Measurements from ENCODE around the gene DISC1. TPM values are rescaled to one million over a fixed set of nuclear protein-coding genes. Genes with fewer than 3 reads are reported as not detected.

Gene DISC1
- total and polyA plus RNA-seq, 2 donors (not counting 1 experiment from before 2014, with no cell fraction given): 2.0 to 4.3 TPM

DNA sequence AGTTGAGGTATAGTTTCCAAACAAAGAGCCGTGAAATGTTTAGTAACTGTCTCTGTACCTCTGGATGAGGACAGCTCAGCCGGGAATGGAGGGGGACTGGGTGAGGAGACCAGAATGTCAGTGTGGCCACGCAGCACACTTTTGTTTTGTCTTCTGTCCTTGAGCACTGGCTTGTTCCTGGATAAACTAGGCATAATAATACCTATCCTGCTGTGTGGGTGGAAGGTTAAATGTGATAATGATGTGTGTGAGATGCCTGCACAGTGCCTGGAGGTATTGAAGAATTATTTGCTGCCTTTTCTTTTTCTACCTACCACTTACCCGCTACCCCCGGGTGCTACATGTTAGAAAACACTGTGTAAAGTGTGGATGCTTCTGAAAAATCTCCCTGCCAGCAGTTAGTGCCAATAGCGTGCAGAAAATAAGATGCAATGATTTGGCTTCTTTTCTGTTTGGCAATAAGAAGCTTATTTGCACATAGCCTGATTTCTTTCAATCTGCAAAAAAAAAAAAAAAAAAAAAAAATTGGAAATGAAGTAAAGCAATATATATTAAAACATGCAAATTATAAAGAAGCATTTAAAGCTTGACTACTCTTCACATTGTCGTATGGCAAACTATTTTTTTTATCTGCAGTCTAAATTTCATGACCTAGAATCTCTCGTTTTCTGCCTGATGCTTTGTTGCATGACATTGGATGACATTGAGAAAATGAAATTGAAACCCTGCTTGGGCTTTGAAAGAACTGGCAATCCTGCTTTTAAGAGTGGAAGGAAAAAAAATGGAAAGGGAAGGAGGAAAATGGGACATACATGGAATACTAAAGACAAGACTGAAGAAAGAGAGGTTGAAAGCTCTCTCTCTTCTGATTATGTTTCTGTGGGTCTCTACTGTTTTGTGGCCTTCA, 89.5 kb downstream of the DISC1 start:
- no peaks in the 10 kb centered on the region for H3K4me1 ChIP-seq (ENCODE audit: control insufficient read depth, extremely low read depth, insufficient read depth, low read length)
- no peak overlapping the region for H2AFZ ChIP-seq (ENCODE audit: low read length)
- H3K36me3 ChIP-seq (ENCODE audit: control insufficient read depth, insufficient read depth, low read length): no peaks in the 10 kb centered on the region
- TF ChIP-seq EZH2 (IDR thresholded peaks at IDR 0.05; ENCODE audit: low read length, missing control alignments): no peak
- TF ChIP-seq, protein P1, sequence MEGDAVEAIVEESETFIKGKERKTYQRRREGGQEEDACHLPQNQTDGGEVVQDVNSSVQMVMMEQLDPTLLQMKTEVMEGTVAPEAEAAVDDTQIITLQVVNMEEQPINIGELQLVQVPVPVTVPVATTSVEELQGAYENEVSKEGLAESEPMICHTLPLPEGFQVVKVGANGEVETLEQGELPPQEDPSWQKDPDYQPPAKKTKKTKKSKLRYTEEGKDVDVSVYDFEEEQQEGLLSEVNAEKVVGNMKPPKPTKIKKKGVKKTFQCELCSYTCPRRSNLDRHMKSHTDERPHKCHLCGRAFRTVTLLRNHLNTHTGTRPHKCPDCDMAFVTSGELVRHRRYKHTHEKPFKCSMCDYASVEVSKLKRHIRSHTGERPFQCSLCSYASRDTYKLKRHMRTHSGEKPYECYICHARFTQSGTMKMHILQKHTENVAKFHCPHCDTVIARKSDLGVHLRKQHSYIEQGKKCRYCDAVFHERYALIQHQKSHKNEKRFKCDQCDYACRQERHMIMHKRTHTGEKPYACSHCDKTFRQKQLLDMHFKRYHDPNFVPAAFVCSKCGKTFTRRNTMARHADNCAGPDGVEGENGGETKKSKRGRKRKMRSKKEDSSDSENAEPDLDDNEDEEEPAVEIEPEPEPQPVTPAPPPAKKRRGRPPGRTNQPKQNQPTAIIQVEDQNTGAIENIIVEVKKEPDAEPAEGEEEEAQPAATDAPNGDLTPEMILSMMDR (conservative IDR thresholded peaks at IDR 0.05 in 1 of 2, IDR thresholded peaks at IDR 0.05 in 1 of 2; ENCODE audit: low read depth in 1 of 2, low read length in 2 of 2): no peak
- H4K20me1 ChIP-seq (ENCODE audit: control insufficient read depth, extremely low read depth, insufficient read depth, low read length): no peaks in the 10 kb centered on the region
- H3K9me3 ChIP-seq (ENCODE audit: control insufficient read depth, insufficient read depth, low read depth, low read length): no peaks in the 10 kb centered on the region
- no peak overlapping the region for H3K4me3 ChIP-seq (replicated peaks in 1 of 4; ENCODE audit: control extremely low read depth in 1 of 4, insufficient read depth in 1 of 4, low read depth in 3 of 4, low read length in 4 of 4)
- H3K27me3 ChIP-seq (ENCODE audit: control insufficient read depth, insufficient read depth, low read length): no peaks in the 10 kb centered on the region
- no peak overlapping the region for H3K9ac ChIP-seq (ENCODE audit: insufficient read depth, low read length)
- H3K4me2 ChIP-seq (ENCODE audit: extremely low read depth, insufficient read depth, low read length): no peak overlapping the region
- H3K79me2 ChIP-seq (ENCODE audit: control insufficient read depth, insufficient read depth, low read length): no peaks in the 10 kb centered on the region
- no peak for DNase-seq (ENCODE audit: low read depth in 2 of 2)
- no peak overlapping the region for H3K27ac ChIP-seq (ENCODE audit: insufficient read depth, low read length)

DNA sequence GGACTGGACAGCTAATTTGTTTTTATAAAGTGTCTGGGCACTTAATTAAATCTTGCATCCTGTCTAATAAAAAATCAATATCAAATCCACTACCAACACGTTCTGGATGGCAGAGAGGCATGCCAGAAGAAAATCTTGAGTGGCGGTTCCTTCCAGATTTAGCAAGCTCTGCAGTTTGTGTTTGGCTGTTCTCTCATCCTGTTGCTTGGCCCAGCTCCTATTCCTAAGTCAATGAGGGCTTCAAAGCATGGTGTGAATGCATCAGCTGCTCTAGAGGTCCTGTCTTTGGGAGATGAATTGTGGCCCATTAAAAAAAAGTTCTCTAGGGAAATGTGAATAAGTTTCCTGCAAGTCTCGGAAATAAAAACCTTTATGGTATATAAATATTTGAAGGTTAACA, 90.3 kb downstream of the DISC1 start:
- Histone ChIP-seq H3K4me1 (ENCODE audit: control insufficient read depth, extremely low read depth, insufficient read depth, low read length) (no peaks in the 10 kb centered on the region), H3K79me2 (ENCODE audit: control insufficient read depth, insufficient read depth, low read length) (no peaks in the 10 kb centered on the region), H3K4me2 (ENCODE audit: extremely low read depth, insufficient read depth, low read length) (no peak overlapping the region), H2AFZ (ENCODE audit: low read length) (no peak overlapping the region), H4K20me1 (ENCODE audit: control insufficient read depth, extremely low read depth, insufficient read depth, low read length) (no peaks in the 10 kb centered on the region), H3K9ac (ENCODE audit: insufficient read depth, low read length) (no peak overlapping the region), H3K27me3 (ENCODE audit: control insufficient read depth, insufficient read depth, low read length) (no peaks in the 10 kb centered on the region), H3K4me3 (replicated peaks in 1 of 4; ENCODE audit: control extremely low read depth in 1 of 4, insufficient read depth in 1 of 4, low read depth in 3 of 4, low read length in 4 of 4) (no peak overlapping the region), H3K27ac (ENCODE audit: insufficient read depth, low read length) (no peak overlapping the region), H3K36me3 (ENCODE audit: control insufficient read depth, insufficient read depth, low read length) (no peaks in the 10 kb centered on the region), H3K9me3 (ENCODE audit: control insufficient read depth, insufficient read depth, low read depth, low read length) (no peaks in the 10 kb centered on the region)
- no peak for DNase-seq (ENCODE audit: low read depth in 2 of 2)
- TF ChIP-seq EZH2 (IDR thresholded peaks at IDR 0.05; ENCODE audit: low read length, missing control alignments): no peak
- TF ChIP-seq, protein P1 (conservative IDR thresholded peaks at IDR 0.05 in 1 of 2, IDR thresholded peaks at IDR 0.05 in 1 of 2; ENCODE audit: low read depth in 1 of 2, low read length in 2 of 2): no peak

DNA sequence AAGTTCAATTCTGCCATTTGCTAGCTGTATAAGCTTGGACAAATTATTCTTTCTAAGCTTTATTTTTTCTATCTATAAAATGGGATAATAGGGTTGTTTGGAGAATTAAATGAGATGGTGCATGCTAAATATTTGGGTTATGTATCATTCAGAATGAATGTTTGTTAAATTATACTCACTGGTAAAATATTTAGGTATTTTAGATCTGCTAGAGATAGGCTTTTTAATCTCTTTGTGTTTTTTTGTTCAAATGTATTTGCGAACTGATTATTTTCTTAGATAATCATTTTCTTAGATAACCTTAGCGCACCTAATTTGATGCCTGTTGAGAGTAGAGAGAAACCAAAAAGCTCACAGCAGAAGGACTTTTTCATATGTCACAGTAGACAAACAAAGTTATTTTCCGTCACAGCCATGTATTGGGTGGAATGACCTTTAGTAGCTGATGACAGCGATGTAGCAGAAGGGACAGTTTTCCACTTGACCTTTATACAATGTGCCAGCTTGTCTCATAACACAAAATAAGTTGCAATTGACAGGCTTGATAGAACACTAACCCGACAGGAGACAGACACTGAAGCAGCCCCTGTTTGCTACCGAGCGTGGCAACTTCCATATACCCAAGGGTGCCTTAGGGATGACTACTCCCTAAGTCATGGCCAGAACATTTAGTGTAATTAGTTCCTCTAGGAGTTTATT, 93.0 kb downstream of the DISC1 start:
- no peak for DNase-seq (ENCODE audit: low read depth in 2 of 2)
- Histone ChIP-seq H3K27me3 (ENCODE audit: control insufficient read depth, insufficient read depth, low read length) (no peaks in the 10 kb centered on the region), H3K27ac (ENCODE audit: insufficient read depth, low read length) (no peak overlapping the region), H2AFZ (ENCODE audit: low read length) (no peak overlapping the region), H3K4me1 (ENCODE audit: control insufficient read depth, extremely low read depth, insufficient read depth, low read length) (no peaks in the 10 kb centered on the region), H3K4me2 (ENCODE audit: extremely low read depth, insufficient read depth, low read length) (no peak overlapping the region), H3K9ac (ENCODE audit: insufficient read depth, low read length) (no peak overlapping the region), H4K20me1 (ENCODE audit: control insufficient read depth, extremely low read depth, insufficient read depth, low read length) (no peaks in the 10 kb centered on the region), H3K9me3 (ENCODE audit: control insufficient read depth, insufficient read depth, low read depth, low read length) (no peaks in the 10 kb centered on the region), H3K79me2 (ENCODE audit: control insufficient read depth, insufficient read depth, low read length) (no peaks in the 10 kb centered on the region), H3K36me3 (ENCODE audit: control insufficient read depth, insufficient read depth, low read length) (no peaks in the 10 kb centered on the region), H3K4me3 (replicated peaks in 1 of 4; ENCODE audit: control extremely low read depth in 1 of 4, insufficient read depth in 1 of 4, low read depth in 3 of 4, low read length in 4 of 4) (no peak overlapping the region)
- no peak for TF ChIP-seq EZH2 (IDR thresholded peaks at IDR 0.05; ENCODE audit: low read length, missing control alignments)
- TF ChIP-seq, protein P1 (conservative IDR thresholded peaks at IDR 0.05 in 1 of 2, IDR thresholded peaks at IDR 0.05 in 1 of 2; ENCODE audit: low read depth in 1 of 2, low read length in 2 of 2): no peak

Data from fibroblast of lung (primary cell).